Osteoblast (primary cell): Measurements from ENCODE around the gene HAUS3. TPM values are rescaled to one million over a fixed set of nuclear protein-coding genes. Genes with fewer than 3 reads are reported as not detected.

Source experiments
- DNase-seq: peaks from one replicate; pipeline ENCODE4 v3.0.0; 2011; ENCODE audit warnings: low spot score, mixed read lengths; ENCODE audit not compliant: insufficient read length; ENCODE audit errors: missing footprints
- H2AFZ ChIP-seq: 2 replicates; pipeline ENCODE4 v1.6.0; 2011; ENCODE audit warnings: mild to moderate bottlenecking, low read length
- H3K27ac ChIP-seq: 2 replicates; pipeline ENCODE4 v1.5.1; 2011; ENCODE audit warnings: mild to moderate bottlenecking, low read depth, low read length, moderate library complexity
- H3K27me3 ChIP-seq: 2 replicates; pipeline ENCODE4 v1.6.0; 2012; ENCODE audit warnings: mild to moderate bottlenecking, control low read depth, inconsistent platforms, low read length, moderate library complexity; ENCODE audit not compliant: insufficient read depth
- H3K36me3 ChIP-seq: 2 replicates; pipeline ENCODE4 v1.5.1; 2011; ENCODE audit warnings: mild to moderate bottlenecking, low read length, control low read depth, moderate library complexity; ENCODE audit not compliant: insufficient read depth
- H3K4me1 ChIP-seq: 2 replicates; pipeline ENCODE4 v1.5.1; 2011; ENCODE audit warnings: mild to moderate bottlenecking, low read length, control low read depth, moderate library complexity; ENCODE audit not compliant: insufficient read depth
- H3K4me2 ChIP-seq: 2 replicates; pipeline ENCODE4 v1.6.0; 2011; ENCODE audit warnings: mild to moderate bottlenecking, low read length; ENCODE audit not compliant: insufficient read depth
- H3K4me3 ChIP-seq: fragments of 200-600 bp; sonication (generic); 3 replicates; pipeline ENCODE4 v1.5.1; 2012; ENCODE audit warnings: mild to moderate bottlenecking, low read length, inconsistent platforms; ENCODE audit not compliant: insufficient read depth
- H3K79me2 ChIP-seq: 2 replicates; pipeline ENCODE4 v1.6.0; 2012; ENCODE audit warnings: mild to moderate bottlenecking, low read length, control low read depth, inconsistent platforms; ENCODE audit not compliant: insufficient read depth
- H3K9me3 ChIP-seq: 2 replicates; pipeline ENCODE4 v1.5.1; 2011; ENCODE audit warnings: low read depth, low read length, control low read depth
- H4K20me1 ChIP-seq: 2 replicates; pipeline ENCODE4 v1.6.0; 2012; ENCODE audit warnings: mild to moderate bottlenecking, low read length, control low read depth; ENCODE audit not compliant: insufficient read depth
- CTCF ChIP-seq: IDR thresholded peaks from 2 replicates; pipeline ENCODE4 v1.5.1; 2011; ENCODE audit warnings: mild to moderate bottlenecking, low read depth, low read length, moderate library complexity; ENCODE audit errors: extremely low read depth
- total RNA-seq: library from RNA; depleted of rRNA; stranded (reverse); fragments of >200 nt; gene quantifications from 2 replicates; pipeline ENCODE4 v1.2.3, GENCODE V29; 2012

Gene HAUS3
- total RNA-seq, 1 donor: 8.7 TPM

DNA sequence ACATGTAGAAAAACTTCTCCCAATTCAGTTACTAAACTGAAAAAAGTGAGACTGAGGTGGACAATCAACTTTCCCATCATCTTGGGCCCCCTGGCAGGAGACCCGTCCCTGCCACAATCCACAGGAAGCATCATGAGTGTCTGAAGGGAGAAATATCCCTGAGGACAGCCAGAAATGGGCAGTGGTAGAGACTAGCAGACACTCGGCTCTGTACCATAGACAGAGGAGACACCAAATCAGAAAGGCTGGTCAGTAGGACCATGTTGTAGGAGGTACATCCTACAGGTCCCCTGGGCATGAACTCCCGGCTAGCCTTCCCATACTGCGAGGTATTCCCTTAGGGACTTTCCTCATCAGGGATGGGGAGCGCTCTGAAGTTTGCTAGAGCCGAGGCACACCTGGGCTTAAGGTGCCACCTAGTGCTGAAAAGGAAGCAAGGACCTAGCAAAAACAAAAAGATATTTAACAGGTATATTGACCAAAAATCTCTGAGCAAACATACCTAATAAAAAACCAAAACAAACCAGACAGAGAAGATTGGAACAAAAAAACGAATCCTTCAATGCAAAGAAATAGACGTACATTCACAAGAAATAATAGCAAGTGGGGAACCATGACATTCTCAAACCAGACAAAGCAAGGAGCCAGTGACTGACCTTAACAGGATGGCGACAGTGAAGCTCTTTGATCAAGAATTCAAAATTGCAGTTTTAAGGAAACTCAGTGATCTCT, 55.6 kb downstream of the HAUS3 start:
- Histone ChIP-seq H4K20me1 (no peaks in the 10 kb centered on the region), H3K36me3 (no peaks in the 10 kb centered on the region), H3K9me3 (no peaks in the 10 kb centered on the region), H2AFZ (no peak overlapping the region), H3K4me3 (no peak overlapping the region), H3K4me2 (no peak overlapping the region), H3K27ac (no peak overlapping the region), H3K79me2 (no peaks in the 10 kb centered on the region), H3K4me1 (no peaks in the 10 kb centered on the region), H3K27me3 (no peaks in the 10 kb centered on the region)
- peak; percentile 12 for TF ChIP-seq CTCF
- no peak for DNase-seq

- no peaks in the 10 kb centered on the region for H3K9me3 ChIP-seq
- H2AFZ ChIP-seq: no peak overlapping the region
- no peaks in the 10 kb centered on the region for H3K36me3 ChIP-seq
- H3K27me3 ChIP-seq: no peaks in the 10 kb centered on the region
- no peak overlapping the region for H3K4me2 ChIP-seq
- H3K79me2 ChIP-seq: no peaks in the 10 kb centered on the region
- DNase-seq: no peak
- H3K27ac ChIP-seq: no peak overlapping the region
- no peaks in the 10 kb centered on the region for H4K20me1 ChIP-seq
- no peaks in the 10 kb centered on the region for H3K4me1 ChIP-seq
- no peak overlapping the region for H3K4me3 ChIP-seq
- no peak for TF ChIP-seq CTCF
Observed at GRCh38 chr4:2183394-2183793, 58.5 kb downstream of the HAUS3 start.

- Histone ChIP-seq H3K27ac (no peak overlapping the region), H4K20me1 (no peaks in the 10 kb centered on the region), H3K4me3 (no peak overlapping the region), H3K4me1 (no peaks in the 10 kb centered on the region), H3K4me2 (no peak overlapping the region), H3K79me2 (no peaks in the 10 kb centered on the region), H3K9me3 (no peaks in the 10 kb centered on the region), H3K27me3 (no peaks in the 10 kb centered on the region), H3K36me3 (no peaks in the 10 kb centered on the region), H2AFZ (no peak overlapping the region)
- DNase-seq: peak; percentile 36
- no peak for TF ChIP-seq CTCF
Observed at GRCh38 chr4:2182994-2183393, 58.9 kb downstream of the HAUS3 start.

- H2AFZ ChIP-seq: no peak overlapping the region
- H3K4me1 ChIP-seq: no peaks in the 10 kb centered on the region
- no peaks in the 10 kb centered on the region for H3K36me3 ChIP-seq
- H3K9me3 ChIP-seq: no peaks in the 10 kb centered on the region
- TF ChIP-seq CTCF: no peak
- no peak overlapping the region for H3K4me2 ChIP-seq
- no peaks in the 10 kb centered on the region for H3K27me3 ChIP-seq
- no peak for DNase-seq
- H4K20me1 ChIP-seq: no peaks in the 10 kb centered on the region
- H3K79me2 ChIP-seq: no peaks in the 10 kb centered on the region
- no peak overlapping the region for H3K4me3 ChIP-seq
- no peak overlapping the region for H3K27ac ChIP-seq
Observed at GRCh38 chr4:2180410-2180809, 61.5 kb downstream of the HAUS3 start.
